ENCODE results near the gene SLC17A9.

- no peak for TF ChIP-seq POLR2A (IDR thresholded peaks at IDR 0.05)
- TF ChIP-seq CTCF (IDR thresholded peaks at IDR 0.05) = no peak
These were observed 5.6 kb upstream of the SLC17A9 start for GRCh38 chr20:62946918-62947317.

Measured in esophagus squamous epithelium (tissue), 4 donors.